K562 (cell line): ENCODE results near the gene EML6. TPM values are rescaled to one million over a fixed set of nuclear protein-coding genes. Genes with fewer than 3 reads are reported as not detected.

Source experiments
- BCOR ChIP-seq: fragments of 450-650 bp; IDR thresholded peaks from 2 replicates; pipeline ENCODE4 v1.6.1; 2016
- CREM ChIP-seq: IDR thresholded peaks from 2 replicates; pipeline ENCODE4 v1.6.1; 2014; ENCODE audit warnings: antibody characterized with exemption, low read depth
- CTCF ChIP-seq, 3 experiments: IDR thresholded peaks in 2 of 3; conservative IDR thresholded peaks in 1 of 3; 2 replicates each; pipeline ENCODE4 v1.5.1; 2011 to 2012; ENCODE audit warnings: low read length in 3 of 3, mild to moderate bottlenecking in 3 of 3, control low read depth in 2 of 3, improper control_type of control experiment in 1 of 3, inconsistent platforms in 1 of 3, low read depth in 1 of 3, mixed read lengths in 1 of 3, moderate library complexity in 1 of 3; ENCODE audit not compliant: insufficient read depth in 2 of 3
- E2F6 ChIP-seq, 2 experiments: IDR thresholded peaks; 2 replicates each; pipeline ENCODE4 v1.6.1; 2011; ENCODE audit warnings: borderline replicate concordance in 1 of 2, control low read depth in 1 of 2, low read depth in 1 of 2, low read length in 1 of 2, mild to moderate bottlenecking in 1 of 2, mixed read lengths in 1 of 2, moderate library complexity in 1 of 2; ENCODE audit not compliant: insufficient read depth in 1 of 2, insufficient read length in 1 of 2, poor library complexity in 1 of 2, severe bottlenecking in 1 of 2; ENCODE audit errors: extremely low read depth in 1 of 2
- ELK1 ChIP-seq: sonication (generic); formaldehyde crosslinking; IDR thresholded peaks from 2 replicates; pipeline ENCODE4 v1.8.1; 2022; ENCODE audit warnings: missing genetic modification reagents
- GABPB2 ChIP-seq: fragments of 250-450 bp; sonication (Bioruptor Pico); conservative IDR thresholded peaks from 2 replicates; pipeline ENCODE4 v1.5.1; 2021; ENCODE audit warnings: mild to moderate bottlenecking
- GATA2 ChIP-seq: sonication (generic); formaldehyde crosslinking; IDR thresholded peaks from 2 replicates; pipeline ENCODE4 v1.4.0; 2020; ENCODE audit warnings: mild to moderate bottlenecking, missing genetic modification reagents
- MYBL2 ChIP-seq, 2 experiments: fragments of 450-650 bp in 1 of 2; sonication (generic) in 1 of 2; formaldehyde crosslinking in 1 of 2; IDR thresholded peaks; 2 replicates each; pipeline versions ENCODE4 v1.6.1 to v1.8.1; 2017 to 2022; ENCODE audit warnings: borderline replicate concordance in 1 of 2, inconsistent platforms in 1 of 2, low read depth in 1 of 2, mild to moderate bottlenecking in 1 of 2, missing genetic modification reagents in 1 of 2, moderate library complexity in 1 of 2
- PRMT5 ChIP-seq: sonication (generic); formaldehyde crosslinking; IDR thresholded peaks from 2 replicates; pipeline ENCODE4 v1.5.0; 2020; ENCODE audit warnings: missing genetic modification reagents
- PTTG1 ChIP-seq: fragments of 450-650 bp; IDR thresholded peaks from 2 replicates; pipeline ENCODE4 v1.6.1; 2016; ENCODE audit warnings: low read depth, mild to moderate bottlenecking, missing genetic modification characterization, missing compliant biosample characterization
- RBM34 ChIP-seq: fragments of 200-400 bp; formaldehyde crosslinking; IDR thresholded peaks from 2 replicates; pipeline ENCODE4 v1.6.1; 2018; ENCODE audit warnings: low read length, borderline replicate concordance; ENCODE audit not compliant: insufficient read depth
- RUNX1 ChIP-seq: sonication (generic); IDR thresholded peaks from 2 replicates; pipeline ENCODE4 v1.6.1; 2016; ENCODE audit warnings: antibody characterized with exemption, low read depth
- SAFB2 ChIP-seq: fragments of 200-400 bp; formaldehyde crosslinking; IDR thresholded peaks from 2 replicates; pipeline ENCODE4 v1.6.1; 2018; ENCODE audit warnings: borderline replicate concordance, low read length, low read depth, moderate library complexity; ENCODE audit not compliant: severe bottlenecking
- SMARCB1 ChIP-seq: IDR thresholded peaks from 2 replicates; pipeline ENCODE4 v1.6.1; 2011; ENCODE audit warnings: improper control_type of control experiment, low read depth; ENCODE audit not compliant: insufficient read length
- SNRNP70 ChIP-seq: fragments of 200-400 bp; formaldehyde crosslinking; optimal IDR thresholded peaks from 2 replicates; pipeline ENCODE3; 2017; ENCODE audit warnings: low read depth, low read length
- SREBF2 ChIP-seq: sonication (generic); formaldehyde crosslinking; IDR thresholded peaks from 2 replicates; pipeline ENCODE4 v1.4.0; 2020; ENCODE audit warnings: mild to moderate bottlenecking, missing genetic modification reagents
- TGIF2 ChIP-seq: sonication (generic); formaldehyde crosslinking; IDR thresholded peaks from 2 replicates; pipeline ENCODE4 v1.8.1; 2022; ENCODE audit warnings: mild to moderate bottlenecking, missing genetic modification reagents, moderate library complexity
- ZC3H11A ChIP-seq: IDR thresholded peaks from 2 replicates; pipeline ENCODE4 v1.6.1; 2012; ENCODE audit warnings: low read depth, low read length, improper control_type of control experiment
- ZNF165 ChIP-seq: fragments of 250-450 bp; sonication (Bioruptor Pico); IDR thresholded peaks from 2 replicates; pipeline ENCODE4 v1.4.0; 2020; ENCODE audit warnings: borderline replicate concordance
- ZNF253 ChIP-seq: fragments of 250-450 bp; sonication (Bioruptor Pico); conservative IDR thresholded peaks from 2 replicates; pipeline ENCODE4 v1.6.1; 2021; ENCODE audit warnings: mild to moderate bottlenecking
- ZNF277 ChIP-seq: fragments of 250-450 bp; sonication (Bioruptor Pico); IDR thresholded peaks from 2 replicates; pipeline ENCODE4 v1.8.0; 2022; ENCODE audit warnings: inconsistent platforms, mild to moderate bottlenecking, moderate library complexity, borderline replicate concordance
- ZNF384 ChIP-seq: IDR thresholded peaks from 2 replicates; pipeline ENCODE4 v1.6.1; 2012; ENCODE audit warnings: low read depth, low read length, improper control_type of control experiment
- polyA plus RNA-seq, 8 experiments: library from polyadenylated mRNA; depleted of rRNA in 4 of 8; stranded (reverse) in 5 of 8; unstranded in 3 of 8; fragments of >200 nt; fragmentation: Nextera tagmentation in 2 of 8; fragmentation: Illumina TruSeq in 1 of 8; extraction: Ambion mirVana in 2 of 8; extraction: Trizol in 1 of 8; gene quantifications; 2 replicates each; pipeline versions ENCODE4 v1.2.1 to v1.2.3, GENCODE V29; 2011 to 2014; ENCODE audit warnings: inconsistent platforms in 1 of 8, missing spikeins in 1 of 8
- total RNA-seq, 7 experiments: library from RNA; depleted of rRNA in 6 of 7; stranded (reverse); fragments of >200 nt in 6 of 7; fragmentation: Illumina TruSeq in 2 of 7; extraction: Trizol in 2 of 7; gene quantifications; 2 replicates each; pipeline versions ENCODE4 v1.2.1 to v1.2.3, GENCODE V29; 2011 to 2021; ENCODE audit warnings: low replicate concordance in 1 of 7

The EML6 gene
- total and polyA plus RNA-seq, 9 of the 15 experiments (the other 6 are each of a cell fraction or from before 2014, with no cell fraction given) = 0.07 to 0.56 (median 0.25) TPM

GRCh38 chr2:54723131-54723995, at the start of gene EML6 (continued):
- TF ChIP-seq SMARCB1 (no peak), GATA2 (CRISPR knock-in tag) (no peak), BCOR (no peak; the same call in 1 of the 2 replicates), MYBL2 (IDR thresholded peaks at IDR 0.05; ENCODE audit: low read depth) (no peak), MYBL2 (CRISPR knock-in tag; IDR thresholded peaks at IDR 0.05; ENCODE audit: borderline replicate concordance) (no peak), SAFB2 (no peak), RUNX1 (no peak), SNRNP70 (no peak), ELK1 (CRISPR knock-in tag) (no peak), CREM (peak; percentile 91), PRMT5 (no peak), ZNF253 (no peak), RBM34 (0 out of 2 replicates have a peak, but pooled peaks have one; percentile 48), E2F6 (IDR thresholded peaks at IDR 0.05; ENCODE audit: borderline replicate concordance in 1 of 2, extremely low read depth in 1 of 2, insufficient read depth in 1 of 2, insufficient read length in 1 of 2, low read depth in 1 of 2, low read length in 1 of 2, poor library complexity in 1 of 2, severe bottlenecking in 1 of 2) (peak in 1 of 2 experiments; percentile 37), SREBF2 (CRISPR knock-in tag) (no peak), PTTG1 (tag) (no peak), ZNF384 (no peak), GABPB2 (no peak), TGIF2 (CRISPR knock-in tag) (no peak), ZC3H11A (no peak), CTCF (IDR thresholded peaks at IDR 0.05 in 2 of 3, conservative IDR thresholded peaks at IDR 0.05 in 1 of 3; ENCODE audit: insufficient read depth in 2 of 3, low read depth in 1 of 3, low read length in 3 of 3) (peak in 2 of 3 experiments; percentile 3; a peak in 1 of 6 replicates), ZNF277 (CRISPR knock-in tag) (no peak), ZNF165 (CRISPR knock-in tag) (no peak)
